Hypothalamus (tissue), 51 donors: ENCODE data around the gene DDX41.
A peak's percentile ranks its signal among the peaks of the same experiment; 100 is the strongest.
"Not testable (repeated sequence)": the region's sequence is repeated elsewhere in the genome, so short reads cannot be mapped to it uniquely, and the experiment has no call there.

Experiments used
- DNase-seq, 51 donors: peaks; one replicate each; lab custom pipeline; 2025; lab: John Stamatoyannopoulos, UW

The DDX41 gene

DNA sequence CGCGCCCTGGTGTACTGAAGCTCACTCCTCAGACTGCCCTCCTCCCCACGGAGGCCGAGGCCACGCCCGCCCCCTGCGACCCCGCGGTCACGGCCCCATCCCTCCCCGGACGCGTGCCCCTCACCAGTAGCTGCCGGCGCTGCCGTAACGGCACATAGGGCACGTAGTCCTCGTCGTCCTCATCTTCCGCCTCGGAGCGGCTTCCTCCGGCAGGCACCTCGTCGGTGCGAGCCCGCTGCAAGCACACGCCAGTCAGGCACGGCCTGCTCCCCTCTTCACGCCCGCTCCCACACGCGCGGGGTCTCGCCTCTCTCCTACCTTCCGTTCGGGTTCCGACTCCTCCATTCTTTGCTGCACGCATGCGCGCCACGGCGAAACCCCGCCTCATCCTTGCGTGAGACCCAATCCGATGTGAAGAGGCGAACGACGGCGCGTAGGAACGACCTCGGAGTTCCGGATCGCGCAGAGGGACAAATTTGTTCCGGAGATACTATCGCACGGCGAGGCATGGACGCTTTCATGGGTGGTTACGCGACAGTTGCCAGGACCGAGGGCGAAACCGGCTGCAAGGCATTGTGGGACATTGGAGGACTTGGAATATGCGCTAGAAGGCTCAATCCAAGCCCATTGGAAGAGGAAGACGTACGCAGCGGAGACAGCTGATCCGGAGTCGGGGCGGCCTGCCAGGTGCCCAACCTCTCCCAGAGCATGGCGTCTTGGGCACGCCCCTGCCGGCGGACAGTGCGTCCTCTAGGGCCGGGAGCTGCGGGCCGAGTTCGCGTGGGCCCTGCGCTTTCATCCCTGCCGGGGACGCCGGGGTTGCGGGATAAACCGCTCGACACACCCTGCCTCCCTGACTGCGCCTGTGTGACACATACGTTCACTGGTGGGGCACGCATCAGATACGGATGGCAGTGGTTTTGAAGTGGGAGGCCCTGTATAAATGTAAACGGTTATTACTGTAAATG is at the start of gene DDX41:
TSS of gene DDX41 (minus strand) at position 361 of the 968 bp plus-strand sequence. CDS start at position 345, 16 bp downstream.
- DNase-seq, result peak; percentile 85 to 99 (median 96)

DNA sequence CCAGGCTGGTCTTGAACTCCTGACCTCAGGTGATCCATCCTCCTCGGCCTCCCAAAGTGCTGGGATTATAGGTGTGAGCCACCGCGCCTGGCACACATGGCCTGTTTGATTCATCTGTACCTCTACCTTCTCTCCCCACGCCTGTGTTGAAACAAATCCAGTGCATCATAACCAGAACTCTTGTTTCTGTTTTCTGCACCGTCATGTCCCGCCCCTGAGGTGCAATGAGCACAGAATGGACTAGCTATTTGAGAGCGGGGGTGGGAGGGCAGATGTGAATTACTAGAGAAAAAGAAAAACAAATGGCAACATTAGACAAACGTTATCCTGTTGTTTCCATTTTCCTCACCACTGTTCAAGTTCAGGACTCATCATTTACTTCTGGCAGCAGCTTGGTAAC is 48.3 kb upstream of the DDX41 start:
- DNase-seq, result no peak

DNA sequence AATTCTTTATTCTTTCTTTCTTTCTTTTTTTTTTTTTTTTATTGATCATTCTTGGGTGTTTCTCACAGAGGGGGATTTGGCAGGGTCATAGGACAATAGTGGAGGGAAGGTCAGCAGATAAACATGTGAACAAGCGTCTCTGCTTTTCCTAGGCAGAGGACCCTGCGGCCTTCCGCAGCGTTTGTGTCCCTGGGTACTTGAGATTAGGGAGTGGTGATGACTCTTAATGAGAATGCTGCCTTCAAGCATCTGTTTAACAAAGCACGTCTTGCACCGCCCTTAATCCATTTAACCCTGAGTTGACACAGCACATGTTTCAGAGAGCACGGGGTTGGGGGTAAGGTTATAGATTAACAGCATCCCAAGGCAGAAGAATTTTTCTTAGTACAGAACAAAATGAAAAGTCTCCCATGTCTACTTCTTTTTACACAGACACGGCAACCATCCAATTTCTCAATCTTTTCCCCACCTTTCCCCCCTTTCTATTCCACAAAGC is 42.7 kb upstream of the DDX41 start:
- DNase-seq, result not testable (repeated sequence)

DNA sequence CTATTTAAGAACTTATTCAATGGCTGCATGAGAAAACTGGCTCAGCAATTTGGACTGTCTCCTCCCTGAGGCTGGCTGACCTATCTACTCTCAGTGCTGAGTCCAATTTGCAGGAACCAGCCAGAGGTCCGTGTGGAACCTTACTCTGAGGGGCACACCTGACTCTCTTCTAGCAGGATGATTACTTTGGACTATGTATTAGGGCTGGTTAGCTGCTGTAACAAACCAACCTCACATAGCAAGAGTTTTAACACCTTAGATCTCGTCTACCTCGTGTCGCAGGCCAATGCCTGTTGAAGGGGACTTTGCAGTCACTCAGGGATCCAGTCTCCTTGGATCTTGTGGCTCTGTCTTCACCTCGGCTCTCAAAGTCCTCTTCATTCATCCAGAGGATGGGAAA is 41.0 kb upstream of the DDX41 start:
- no peak for DNase-seq

DNA sequence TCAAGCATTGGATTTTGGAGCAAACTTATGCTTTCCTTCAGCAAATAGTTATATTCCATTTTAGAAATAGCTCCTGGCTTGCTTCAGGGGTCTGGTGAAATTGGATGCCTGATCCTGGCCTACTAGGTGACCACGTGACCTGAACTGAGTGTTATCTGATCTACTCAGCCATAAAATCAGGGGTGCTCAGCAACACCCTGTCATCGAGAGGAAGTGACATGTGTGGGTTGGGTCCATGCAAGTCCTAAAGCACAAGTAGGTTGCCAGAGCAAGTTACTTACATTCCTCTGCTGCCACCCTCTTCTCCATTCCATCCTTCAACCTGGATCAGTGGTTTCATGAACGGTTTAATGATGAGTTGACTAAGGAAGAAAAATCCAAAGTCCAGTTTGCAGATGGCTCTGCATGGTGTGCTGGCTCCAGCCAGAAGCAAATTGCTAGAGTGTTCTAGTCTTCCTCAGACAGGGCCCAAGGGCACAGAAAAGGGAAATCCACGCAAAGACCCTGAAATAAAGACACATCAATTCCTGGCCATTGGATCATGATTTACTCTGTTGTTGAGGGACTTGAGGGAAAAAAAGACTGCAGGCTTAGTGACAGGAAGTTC is 40.4 kb upstream of the DDX41 start:
- no peak for DNase-seq

DNA sequence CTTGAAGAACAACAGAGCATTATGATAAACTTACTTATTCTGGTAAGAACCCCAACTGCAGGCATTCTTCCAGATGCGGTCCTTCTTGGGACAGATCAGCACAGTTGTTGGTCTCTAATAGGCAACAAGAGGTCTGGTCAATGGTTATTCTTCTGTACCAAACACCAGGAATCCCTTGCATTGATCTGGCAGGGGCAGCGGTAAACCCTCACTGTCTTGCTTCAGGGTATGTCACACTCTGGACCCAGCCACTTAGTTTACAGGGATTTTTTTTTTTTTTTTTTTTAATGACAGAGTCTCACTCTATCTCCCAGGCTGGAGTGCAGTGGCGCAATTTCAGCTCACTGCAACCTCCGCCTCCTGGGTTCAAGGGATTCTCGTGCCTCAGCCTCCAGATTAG is 38.9 kb upstream of the DDX41 start:
- no peak for DNase-seq

DNA sequence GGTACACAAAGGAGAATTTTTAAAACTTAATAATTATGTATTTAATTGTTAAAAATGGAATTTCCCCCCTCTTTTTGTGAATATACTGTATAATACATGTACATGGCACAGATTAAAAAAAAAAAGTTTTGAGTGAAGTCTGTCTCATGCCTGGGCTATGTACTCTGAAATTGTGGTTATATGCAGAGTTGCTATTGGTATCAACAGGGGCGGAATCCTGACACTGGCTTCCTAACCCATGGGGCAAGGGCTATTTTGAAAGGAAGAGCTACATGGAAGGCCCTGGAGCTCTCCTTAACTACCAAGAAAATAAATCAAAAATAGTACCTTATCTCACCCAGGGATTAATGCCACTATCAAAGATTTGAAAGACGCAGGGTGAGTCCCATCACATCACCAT is 38.5 kb upstream of the DDX41 start:
- no peak for DNase-seq

DNA sequence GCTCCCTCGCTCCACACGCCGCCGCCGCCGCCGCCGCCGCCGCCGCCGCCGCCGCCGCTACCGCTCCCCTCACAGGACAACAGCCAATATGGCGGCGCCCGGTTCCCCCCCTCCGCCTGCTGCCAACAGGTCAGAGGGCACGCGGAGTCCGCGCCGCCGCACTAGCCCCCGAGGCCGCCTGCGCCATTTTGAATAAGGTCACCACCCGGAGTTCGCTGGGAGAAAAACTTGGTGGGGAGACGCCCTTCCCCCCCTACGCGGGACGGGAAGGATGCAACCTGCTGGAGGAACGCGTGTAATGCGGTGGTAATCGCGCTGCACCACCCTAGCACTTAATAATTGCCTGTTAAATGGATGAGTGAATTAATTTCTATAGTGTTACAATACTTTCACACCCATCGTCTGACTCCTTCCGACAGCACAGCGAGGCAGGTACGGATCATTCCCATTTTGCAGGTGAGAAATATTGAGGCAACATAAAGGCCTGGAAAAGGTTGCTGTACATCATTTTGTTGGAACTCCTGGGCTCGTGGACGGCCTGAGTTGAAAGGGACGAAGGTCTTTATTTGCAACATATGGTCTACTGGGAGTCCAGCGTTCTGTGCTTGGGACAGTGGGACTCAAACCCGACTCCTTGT is 37.8 kb upstream of the DDX41 start, which contains the start of gene FAM193B:
TSS of gene FAM193B (minus strand) at position 90 of the 638 bp plus-strand sequence. CDS start 105 bp downstream, outside the sequence.
- peak; percentile 42 to 96 (median 89) for DNase-seq

DNA sequence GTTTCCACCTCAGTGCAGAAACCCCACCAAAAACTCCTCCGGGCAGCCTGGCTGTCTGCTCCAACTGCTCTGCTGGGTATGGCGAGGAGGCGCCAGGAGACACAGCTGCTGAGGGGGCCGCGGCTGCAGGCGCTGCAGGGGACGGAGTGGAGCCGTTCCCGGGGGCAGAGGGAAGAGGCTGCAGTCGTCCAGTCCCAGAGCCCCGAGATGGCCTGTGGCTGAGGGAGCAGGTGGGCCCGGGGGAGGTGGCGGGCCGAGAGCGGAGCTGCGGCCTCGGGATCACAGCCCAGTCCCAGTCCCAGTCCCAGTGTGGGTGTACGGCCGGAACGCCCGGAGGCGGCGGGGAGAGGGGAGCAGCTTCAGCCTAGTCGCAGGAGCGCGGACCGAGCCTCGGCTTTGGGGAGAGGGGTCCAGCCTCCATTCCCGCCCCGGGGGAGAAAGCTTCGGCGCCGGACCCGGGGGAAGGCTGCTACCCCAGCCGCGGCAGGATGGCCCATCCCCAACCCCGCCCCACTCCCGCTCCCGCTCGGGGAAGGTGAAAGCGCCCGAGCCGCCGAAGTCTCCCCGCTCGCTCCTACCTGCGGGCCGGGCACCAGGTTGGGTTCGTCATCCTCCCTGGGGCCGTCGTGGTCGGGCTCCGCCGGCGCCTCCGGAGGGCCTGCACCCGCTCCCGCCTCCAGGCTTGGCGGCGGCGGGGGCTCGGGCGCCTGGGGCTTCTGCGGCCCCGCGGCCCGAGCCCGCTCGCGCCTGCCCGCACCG is 37.1 kb upstream of the DDX41 start:
- peak in 27 of 51 donors; percentile 19 to 67 (median 39) for DNase-seq

DNA sequence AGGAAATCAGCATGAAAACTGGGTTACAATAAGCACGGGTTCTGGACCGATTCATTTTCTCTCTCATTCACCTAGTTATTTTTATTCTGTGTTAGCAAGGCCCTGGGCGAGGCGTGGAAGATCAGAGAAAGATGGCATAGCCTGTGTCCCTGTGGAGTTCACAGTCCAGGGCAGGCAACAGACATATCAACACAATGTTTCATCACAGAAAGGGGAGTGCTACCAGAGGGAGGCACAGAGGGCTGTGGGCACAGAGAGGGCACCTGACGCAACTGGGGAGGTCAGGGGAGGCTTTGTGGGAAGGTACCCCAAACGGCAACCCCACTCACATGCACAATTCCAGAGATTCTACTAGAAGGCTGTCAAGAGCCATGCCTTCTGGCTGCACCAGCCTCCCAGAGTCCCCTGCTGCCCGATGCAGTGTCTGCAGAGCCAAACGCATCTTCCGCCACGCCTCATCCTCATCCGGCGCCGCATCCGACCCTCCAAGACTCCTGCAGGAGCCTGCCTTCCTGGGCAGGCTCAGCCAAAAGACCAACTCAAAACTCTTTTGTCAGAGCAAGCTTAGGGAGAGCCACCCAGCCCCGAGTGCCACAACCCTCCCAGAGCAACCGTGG is 36.2 kb upstream of the DDX41 start:
- DNase-seq, result peak in 12 of 51 donors; percentile 6 to 35 (median 20)

DNA sequence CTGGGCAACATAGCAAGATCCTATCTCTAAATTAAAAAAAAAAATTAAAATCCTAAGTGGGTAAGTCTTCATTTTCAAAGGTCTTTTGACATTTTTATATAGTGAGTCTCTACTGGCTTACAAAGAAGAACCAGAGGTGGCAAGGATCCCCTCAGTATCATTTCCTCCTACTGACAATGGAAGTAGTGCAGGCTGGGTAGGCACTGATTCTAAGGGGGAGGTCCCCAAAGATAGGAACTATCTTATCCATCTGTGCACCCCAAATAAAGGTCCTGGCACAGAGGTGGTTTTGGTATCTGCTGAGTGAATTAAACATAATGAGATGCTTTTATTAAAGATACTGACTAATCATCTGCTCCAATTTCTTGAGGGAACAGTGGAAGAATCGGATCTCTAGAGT is 33.4 kb upstream of the DDX41 start:
- DNase-seq, result no peak

DNA sequence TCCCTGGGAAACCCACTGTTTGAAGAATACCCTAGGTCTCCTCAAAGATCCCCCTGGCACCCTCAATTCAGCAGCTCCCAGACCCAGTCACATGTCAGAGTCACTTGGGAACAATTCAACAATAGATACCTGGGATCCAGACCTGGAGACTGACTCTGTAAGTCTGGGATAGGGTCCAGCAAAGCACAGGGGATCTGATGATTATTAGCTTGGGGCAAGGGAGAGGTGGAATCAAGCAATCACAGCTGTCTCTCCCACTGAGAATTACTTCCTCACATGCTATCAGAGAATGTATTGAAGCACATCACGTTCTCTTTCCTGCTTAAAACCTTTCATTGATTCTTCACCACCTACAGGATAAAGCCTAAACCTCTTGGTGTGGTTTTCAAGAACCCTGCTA is 31.7 kb upstream of the DDX41 start:
- no peak for DNase-seq

DNA sequence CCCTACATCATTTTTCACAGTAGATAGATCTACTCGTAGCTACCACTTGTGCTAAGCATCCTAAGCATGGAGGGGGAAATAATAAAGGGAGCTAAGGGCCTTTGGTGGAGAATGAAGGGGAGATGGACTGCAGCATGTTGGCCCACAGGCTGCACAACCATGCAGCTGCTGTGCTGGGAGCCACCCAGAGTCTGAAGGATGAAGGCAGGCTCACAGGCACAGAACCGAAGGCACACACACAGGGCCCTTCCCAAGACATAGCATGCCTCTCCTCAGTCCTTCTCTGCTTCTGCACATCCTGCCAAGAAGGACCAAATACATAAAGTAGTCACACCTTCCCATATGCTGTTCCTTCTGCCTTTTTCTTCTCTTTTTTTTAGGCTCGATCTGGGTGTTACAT is 31.0 kb upstream of the DDX41 start:
- no peak for DNase-seq

DNA sequence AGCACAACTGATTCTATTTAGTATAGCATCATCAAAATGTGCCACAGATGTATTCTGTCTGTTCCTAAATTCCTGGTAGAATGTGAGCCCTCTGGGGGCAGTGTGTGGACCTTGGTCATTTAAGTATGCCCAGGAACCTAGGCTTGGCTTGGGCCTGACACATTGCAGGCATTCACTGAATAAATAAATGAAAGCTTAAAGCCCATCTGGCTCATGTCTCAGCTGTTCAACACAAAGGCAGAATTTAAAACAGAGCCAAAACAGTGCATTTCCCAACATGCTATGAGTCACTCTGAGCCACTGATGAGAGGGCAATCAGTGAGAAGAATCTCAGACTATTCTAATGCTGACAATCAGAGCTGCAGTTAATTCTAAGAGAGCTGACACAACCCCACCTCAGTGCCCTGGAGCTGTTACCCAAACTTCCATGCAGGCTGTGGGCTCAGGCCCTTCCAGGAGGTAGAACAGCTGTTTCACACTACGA is 29.5 kb upstream of the DDX41 start:
- DNase-seq, result peak in 10 of 51 donors; percentile 9 to 68 (median 32)

DNA sequence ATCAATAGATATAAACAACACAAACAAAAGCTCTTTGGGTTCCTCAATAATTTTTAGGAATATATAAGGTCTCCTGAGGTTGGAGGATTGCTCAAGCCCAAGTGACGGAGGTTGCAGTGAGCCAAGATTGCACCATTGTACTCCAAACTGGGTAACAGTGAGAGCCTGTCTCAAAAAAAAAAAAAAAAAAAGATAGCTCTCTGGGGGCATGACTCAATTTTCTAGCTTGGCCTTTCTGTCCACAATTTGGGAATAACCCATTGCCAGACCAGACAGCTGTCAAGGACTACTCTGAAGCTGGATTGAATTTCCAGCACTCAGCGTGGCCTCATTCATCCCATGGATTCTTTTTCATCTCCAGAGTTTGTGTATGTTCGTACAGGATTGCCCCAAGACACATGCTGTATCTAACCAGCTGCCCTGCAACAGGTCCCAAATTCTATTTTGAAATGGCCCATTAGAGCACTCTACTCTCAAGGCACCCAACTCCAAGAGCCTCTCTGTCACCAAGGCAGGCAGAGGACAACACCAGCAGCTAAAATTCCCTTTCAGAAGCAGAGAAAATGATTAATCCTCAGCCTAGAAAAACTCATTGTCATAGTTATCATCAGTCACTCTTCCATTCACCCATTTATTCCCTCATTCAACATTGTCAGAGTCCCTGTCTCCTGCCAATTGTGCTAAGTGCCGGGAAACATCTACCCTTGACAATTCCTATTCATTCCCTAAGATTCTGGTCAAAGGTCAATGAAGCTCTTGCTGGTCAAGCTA is 28.9 kb upstream of the DDX41 start:
- DNase-seq, result peak in 2 of 51 donors; percentile 18 to 30

DNA sequence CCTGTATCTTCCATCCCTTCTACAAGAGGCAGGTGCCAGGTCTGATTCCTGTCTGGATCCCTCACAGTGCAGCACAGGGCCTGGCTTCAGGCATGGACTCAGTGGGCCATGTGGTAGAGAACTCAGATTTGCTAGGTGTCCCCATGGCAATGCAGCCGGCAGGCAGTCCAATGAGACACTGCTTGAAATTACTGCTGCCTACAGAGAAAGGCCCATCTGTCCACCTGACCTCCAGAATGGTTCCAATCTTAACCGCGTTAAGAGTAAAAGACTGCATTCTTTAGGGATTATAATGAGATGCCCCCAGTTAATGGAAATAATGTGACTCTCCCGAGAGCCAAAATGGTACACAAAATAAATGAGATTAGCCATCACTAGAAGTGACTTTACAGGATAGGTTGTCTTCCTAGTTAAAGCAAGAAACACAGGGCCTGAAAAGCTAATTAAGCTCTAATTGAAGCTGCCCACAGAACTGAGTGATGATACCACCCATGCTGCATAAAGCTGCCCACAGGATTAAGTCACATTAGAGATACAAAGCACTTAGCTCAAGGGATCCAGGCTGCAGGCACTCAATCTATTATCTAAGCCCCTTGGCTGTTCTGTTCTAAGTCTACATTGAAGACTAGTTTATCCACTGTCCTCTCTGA is 26.2 kb upstream of the DDX41 start:
- DNase-seq, result no peak

DNA sequence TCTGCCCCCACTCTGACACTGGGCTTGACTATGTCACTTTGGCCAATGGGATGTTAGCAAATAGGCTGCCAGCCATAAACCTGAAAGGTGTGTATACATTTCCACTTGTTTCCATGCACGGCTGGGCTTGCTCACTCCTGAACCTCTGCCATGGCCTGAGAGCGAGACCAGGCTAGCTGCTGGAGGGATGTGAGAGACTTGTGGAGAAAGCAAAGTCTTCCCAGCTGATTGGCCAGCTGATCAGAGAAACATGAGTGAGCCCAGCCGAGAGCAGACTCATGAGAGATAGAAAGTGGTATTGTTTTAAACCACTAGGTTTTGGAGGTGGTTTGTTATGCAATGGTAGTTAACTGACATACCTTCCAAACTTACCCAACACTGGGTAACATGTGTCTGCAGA is 23.7 kb upstream of the DDX41 start:
- no peak for DNase-seq

DNA sequence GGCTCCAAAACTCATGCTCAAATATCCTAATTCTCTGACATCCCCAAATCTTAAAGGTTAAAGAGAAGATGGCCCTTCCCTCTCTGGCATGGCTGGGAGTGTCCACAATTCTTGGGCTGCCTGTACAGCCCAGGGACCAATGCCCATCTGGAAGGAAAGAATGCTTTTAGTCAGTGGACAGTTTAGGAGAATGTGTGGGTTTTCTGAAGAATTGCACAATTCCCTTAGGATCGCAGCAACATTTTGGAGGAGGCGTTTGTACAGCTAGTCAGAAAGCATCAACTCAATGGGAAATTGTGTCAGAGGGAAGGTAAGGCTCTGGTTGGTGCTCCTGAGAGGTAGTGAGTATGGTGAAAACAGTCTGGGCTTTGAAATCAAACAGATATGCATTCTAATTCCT is 22.6 kb upstream of the DDX41 start:
- no peak for DNase-seq
